GM21529 (cell line): Measurements from ENCODE around the gene TCEANC.
A peak's percentile ranks its signal among the peaks of the same experiment; 100 is the strongest.

Experiments
- ATAC-seq: cut with Tn5 transposase; IDR thresholded peaks from one replicate; pipeline ENCODE4 v1.9.1; 2021; ENCODE audit not compliant: unreplicated experiment

TCEANC gene

GRCh38 chrX:13690836-13691235, 37.9 kb downstream of the TCEANC start:
- ATAC-seq = no peak

- no peak for ATAC-seq
Observed at GRCh38 chrX:13691841-13692371, 39.0 kb downstream of the TCEANC start.

- no peak for ATAC-seq
Observed at GRCh38 chrX:13692771-13693231, 39.9 kb downstream of the TCEANC start.

- ATAC-seq = no peak
Observed at GRCh38 chrX:13693341-13693961, 40.5 kb downstream of the TCEANC start.

GRCh38 chrX:13694359-13694758, 41.4 kb downstream of the TCEANC start:
- ATAC-seq = no peak

- ATAC-seq = no peak
Observed at GRCh38 chrX:13694983-13695382, 42.0 kb downstream of the TCEANC start.

- no peak for ATAC-seq
Observed at GRCh38 chrX:13695601-13696115, 42.7 kb downstream of the TCEANC start.

GRCh38 chrX:13697455-13697854, 44.5 kb downstream of the TCEANC start:
- ATAC-seq = peak; percentile 46

GRCh38 chrX:13697976-13698375, 45.0 kb downstream of the TCEANC start:
- ATAC-seq = no peak

- no peak for ATAC-seq
Observed at GRCh38 chrX:13698432-13698831, 45.5 kb downstream of the TCEANC start.

- ATAC-seq = peak; percentile 49
Observed at GRCh38 chrX:13699183-13699826, 46.4 kb downstream of the TCEANC start.

- ATAC-seq = no peak
Observed at GRCh38 chrX:13700380-13700779, 47.4 kb downstream of the TCEANC start.

GRCh38 chrX:13702111-13702789, 49.3 kb downstream of the TCEANC start:
- ATAC-seq = no peak

- no peak for ATAC-seq
Observed at GRCh38 chrX:13703135-13703534, 50.2 kb downstream of the TCEANC start.

GRCh38 chrX:13703589-13703988, 50.6 kb downstream of the TCEANC start:
- ATAC-seq = no peak

GRCh38 chrX:13711141-13711540, 58.2 kb downstream of the TCEANC start:
- no peak for ATAC-seq
